DMS53 (cell line): Measurements from ENCODE around the gene SPEN.
"Not testable (repeated sequence)": the region's sequence is repeated elsewhere in the genome, so short reads cannot be mapped to it uniquely, and the experiment has no call there.

Experiments used
- DNase-seq: peaks from one replicate; lab custom pipeline; 2025; lab: John Stamatoyannopoulos, UW

The SPEN gene

GRCh38 chr1:15833842-15834405 lies 13.6 kb upstream of the SPEN start:
- no peak for DNase-seq

DNA sequence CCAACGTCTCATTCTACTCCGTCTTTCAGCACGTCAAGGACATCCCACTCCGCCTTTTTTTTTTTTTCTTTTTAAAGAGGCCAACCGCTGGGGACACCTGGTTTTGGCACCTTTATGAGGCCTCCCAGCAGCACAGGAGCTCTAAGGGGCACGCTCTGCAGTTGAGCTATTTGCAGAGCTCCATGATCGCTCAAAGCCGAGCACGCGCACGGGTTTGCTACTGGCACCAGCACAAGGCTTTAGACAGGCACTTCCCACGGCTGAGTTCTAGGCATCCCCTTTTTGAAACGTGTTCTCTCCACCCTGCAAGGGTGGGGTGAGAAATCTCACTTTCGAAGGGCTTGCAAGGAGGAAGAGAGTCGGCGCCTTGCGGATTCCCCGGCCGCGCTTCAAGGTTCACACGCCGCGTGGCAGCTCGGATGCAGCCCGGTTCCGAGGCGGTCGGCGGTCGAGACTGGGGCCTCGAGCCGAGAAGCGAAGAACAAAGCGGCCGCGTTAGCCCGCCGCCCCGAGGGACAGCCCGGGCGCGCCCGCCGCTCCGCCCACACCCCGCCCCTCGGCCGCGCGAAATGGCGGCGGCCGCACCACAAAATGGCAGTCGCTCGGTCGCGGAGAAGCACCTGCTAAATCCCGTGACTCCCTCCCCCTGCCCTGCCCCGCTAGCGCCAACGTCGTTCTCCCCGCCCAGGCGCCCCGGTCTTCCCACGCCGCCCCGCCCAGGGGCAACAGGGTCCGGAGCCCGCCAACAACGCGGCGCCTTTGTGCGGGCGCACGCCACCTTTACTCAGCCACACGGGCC lies 12.9 kb upstream of the SPEN start:
- peak; percentile 97 for DNase-seq

- peak; percentile 86 for DNase-seq
These were observed 12.2 kb upstream of the SPEN start for GRCh38 chr1:15835205-15835740.

DNA sequence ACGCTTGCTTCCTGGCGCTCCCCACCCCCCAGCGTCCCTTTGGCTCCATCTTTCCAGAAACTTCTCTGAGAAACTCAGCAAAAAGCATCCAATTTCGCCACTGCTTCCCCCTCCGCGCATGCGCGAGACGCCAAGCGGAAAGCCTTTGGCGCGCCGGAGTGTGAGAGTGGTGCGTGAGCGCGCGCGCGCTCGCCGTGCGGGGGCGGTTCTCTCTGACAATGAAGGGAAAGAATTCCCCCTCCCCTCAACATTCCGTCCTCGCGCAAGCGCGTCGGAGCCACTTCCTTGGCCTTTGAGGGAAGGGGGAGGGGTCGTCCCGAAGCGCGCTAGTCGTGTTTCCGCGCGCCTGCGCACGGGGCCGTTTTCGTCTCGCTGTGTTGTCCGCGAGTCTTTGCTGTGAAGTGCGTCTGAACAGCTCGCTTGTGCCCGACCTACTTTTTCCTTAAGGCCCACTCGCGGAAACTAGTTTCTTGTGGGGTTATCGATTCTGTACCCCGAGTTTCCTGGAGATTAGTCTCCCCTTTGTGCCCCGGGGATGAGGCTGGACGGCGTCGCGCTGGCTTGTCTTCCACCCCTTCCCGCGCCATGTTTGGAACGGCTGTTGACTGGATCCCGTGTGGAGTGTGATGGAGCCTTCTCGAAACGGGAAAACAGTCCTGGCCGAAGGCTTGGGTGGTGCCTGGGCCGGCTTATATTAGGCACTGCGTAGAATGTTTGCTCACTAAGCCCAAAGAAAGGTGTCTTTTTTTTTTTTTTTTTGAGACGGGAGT lies 11.6 kb upstream of the SPEN start:
- DNase-seq = peak; percentile 100

- DNase-seq = not testable (repeated sequence)
These were observed 11.1 kb upstream of the SPEN start for GRCh38 chr1:15836511-15836771.

- peak; percentile 23 for DNase-seq
These were observed 10.5 kb upstream of the SPEN start for GRCh38 chr1:15836772-15837669.

DNA sequence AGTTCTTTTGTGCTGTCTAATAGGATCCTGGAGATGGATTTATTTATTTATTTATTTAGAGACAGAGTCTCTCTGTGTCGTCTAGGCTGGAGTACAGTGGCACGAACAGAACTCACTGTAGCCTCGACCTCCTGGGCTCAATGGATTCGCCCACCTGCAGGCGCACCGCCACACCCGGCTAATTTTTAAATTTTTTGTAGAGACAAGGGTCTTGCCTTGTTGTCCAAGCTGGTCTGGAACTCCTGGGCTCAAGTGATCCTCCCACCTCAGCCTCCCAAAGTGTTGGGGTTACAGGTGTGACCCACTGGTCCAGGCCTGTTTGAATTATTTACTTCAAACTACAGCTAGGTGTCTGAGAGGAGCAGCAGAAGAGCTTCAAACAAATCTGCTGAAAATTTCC lies 9.6 kb upstream of the SPEN start:
- DNase-seq = no peak

DNA sequence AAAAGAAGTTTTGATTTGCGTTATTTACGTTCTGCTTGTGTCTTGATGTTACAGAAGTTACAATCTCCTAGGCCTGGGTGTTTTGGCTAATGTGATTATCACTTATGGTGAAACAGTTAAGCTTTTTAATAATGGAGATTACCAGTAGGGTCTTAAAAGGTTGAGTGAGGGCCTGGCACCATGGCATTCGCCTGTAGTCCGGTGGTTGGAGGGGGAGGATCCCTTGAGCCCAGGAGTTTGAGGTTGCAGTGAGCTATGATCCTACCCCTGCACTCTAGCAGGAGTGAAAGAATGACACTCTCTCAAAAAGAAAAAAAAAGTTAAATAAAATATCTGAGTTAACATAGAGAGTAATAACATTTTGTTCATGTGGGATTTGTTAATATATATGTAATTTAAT lies 8.8 kb upstream of the SPEN start:
- no peak for DNase-seq

- DNase-seq = no peak
These were observed 3.5 kb upstream of the SPEN start for GRCh38 chr1:15843826-15844572.

GRCh38 chr1:15846056-15846455 lies 1.5 kb upstream of the SPEN start:
- not testable (repeated sequence) for DNase-seq

GRCh38 chr1:15847893-15848142 lies 311 bp downstream of the SPEN start:
- no peak for DNase-seq

DNA sequence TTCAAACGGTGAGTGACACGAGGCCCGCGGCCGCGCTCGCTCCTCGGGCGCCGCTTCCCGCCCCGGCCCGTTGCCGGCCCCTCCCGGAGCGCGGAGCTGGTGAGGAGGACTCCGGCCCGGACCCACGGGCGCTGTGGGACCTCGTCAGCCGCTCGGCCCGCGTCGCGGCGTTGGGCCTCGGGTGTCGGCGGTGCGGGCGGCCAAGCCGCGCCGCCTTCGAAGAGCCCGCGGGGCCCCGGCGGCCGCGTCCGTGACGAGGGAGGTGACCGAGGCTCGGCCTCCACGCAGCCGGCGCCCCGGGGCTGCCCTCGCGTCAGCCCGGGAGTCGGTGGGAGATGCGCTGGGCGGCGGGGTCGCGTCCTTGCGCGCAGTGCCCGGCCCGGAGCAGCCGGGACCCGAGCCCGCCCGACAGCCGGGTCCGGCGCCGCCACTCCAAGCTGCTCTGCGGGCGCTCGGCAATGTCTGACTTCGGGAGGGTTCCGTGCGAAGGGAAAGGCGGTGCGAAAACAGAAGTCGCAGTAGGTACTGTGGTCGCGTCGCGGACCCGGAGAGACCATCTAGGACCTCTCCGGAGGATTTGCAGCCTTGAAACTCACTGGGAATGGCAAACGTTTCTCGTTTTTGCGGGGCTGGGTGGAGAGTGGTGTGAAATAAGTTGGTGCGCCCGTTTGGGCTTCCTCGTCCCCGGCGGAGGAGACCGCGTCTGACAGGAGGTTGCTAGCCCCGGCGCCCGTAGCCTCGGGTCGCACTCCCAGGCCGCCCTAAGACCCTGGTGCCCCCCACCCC lies 829 bp downstream of the SPEN start:
- peak; percentile 76 for DNase-seq

GRCh38 chr1:15848929-15849774 lies 1.6 kb downstream of the SPEN start:
- DNase-seq = peak; percentile 96

GRCh38 chr1:15849775-15850324 lies 2.3 kb downstream of the SPEN start:
- peak; percentile 85 for DNase-seq

DNA sequence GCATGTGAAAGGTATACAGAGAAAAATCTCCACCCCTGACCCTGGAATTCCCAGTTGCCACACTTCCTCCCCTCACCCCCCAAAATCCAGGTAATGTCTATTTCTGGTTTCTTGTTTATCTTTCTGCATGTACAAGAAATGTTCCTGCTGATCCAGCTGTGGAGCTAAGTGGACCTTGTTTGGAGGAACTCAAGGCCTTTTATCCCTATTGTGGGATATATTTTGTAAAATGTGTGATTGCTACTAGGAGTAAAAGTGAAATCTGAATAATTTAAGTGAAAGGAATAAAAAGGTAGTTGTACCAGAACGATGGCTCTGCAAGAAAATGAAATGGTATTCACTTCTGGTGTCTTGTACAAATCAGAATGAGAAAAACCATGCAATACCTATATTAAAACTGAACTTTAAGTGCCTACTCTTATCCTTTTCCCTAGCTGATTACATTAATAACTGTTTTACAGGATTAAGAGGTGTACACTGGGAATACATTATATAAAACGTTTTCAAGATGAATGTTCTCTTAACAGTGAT lies 3.0 kb downstream of the SPEN start:
- DNase-seq = peak; percentile 42

- no peak for DNase-seq
These were observed 3.9 kb downstream of the SPEN start for GRCh38 chr1:15851210-15852035.

- no peak for DNase-seq
These were observed 4.7 kb downstream of the SPEN start for GRCh38 chr1:15852036-15852827.
